NCI-H510A (cell line): Measurements from ENCODE around the gene DDX41.

Experiments
- DNase-seq: peaks from one replicate; lab custom pipeline; 2025; lab: John Stamatoyannopoulos, UW

Gene DDX41

GRCh38 chr5:177512736-177513380, 3.9 kb downstream of the DDX41 start:
- no peak for DNase-seq

- no peak for DNase-seq
Observed at GRCh38 chr5:177511796-177512675, 4.7 kb downstream of the DDX41 start.

GRCh38 chr5:177511181-177511580, 5.6 kb downstream of the DDX41 start:
- no peak for DNase-seq

GRCh38 chr5:177510567-177511053, 6.2 kb downstream of the DDX41 start:
- no peak for DNase-seq

- DNase-seq, result no peak
Observed at GRCh38 chr5:177509991-177510566, 6.7 kb downstream of the DDX41 start.

- DNase-seq, result no peak
Observed at GRCh38 chr5:177509381-177509951, 7.3 kb downstream of the DDX41 start, which contains the start of gene DOK3. DOK3 (minus strand) TSS chr5:177509826; CDS start chr5:177509540, 286 bp downstream.

- DNase-seq, result no peak
Observed at GRCh38 chr5:177508837-177509236, 7.9 kb downstream of the DDX41 start.

- DNase-seq, result no peak
Observed at GRCh38 chr5:177508221-177508611, 8.5 kb downstream of the DDX41 start.

DNA sequence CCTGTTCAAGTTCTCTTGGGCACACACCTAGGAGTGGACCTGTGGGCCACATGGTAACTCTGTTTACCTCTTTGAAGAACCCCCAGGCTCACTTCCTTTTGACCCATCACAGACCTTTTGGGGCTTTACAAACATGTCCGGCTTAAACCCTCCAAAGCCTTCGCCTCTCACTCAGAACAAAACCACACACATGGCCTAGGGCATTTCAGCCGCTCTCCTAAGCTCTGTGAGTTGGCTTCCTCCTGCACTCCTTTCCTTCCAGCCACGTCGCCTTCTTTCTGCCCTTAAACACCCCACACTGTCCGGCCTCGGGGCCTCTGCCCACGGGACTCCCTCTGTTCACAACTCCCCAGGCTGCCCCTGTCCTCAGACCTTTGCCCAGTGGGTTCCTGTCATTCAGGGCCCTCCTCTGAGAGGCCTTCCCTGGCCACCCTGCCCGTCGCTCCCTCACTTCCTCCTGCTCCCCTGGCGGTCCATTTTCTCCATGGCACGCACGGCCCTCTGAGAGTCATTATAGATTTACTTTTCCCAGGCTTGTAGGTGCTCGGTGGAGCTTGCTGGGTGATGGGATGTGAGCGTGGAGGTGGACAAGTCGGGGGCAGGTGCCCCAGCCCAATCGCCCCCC, 9.1 kb downstream of the DDX41 start:
- DNase-seq, result no peak

- no peak for DNase-seq
Observed at GRCh38 chr5:177507165-177507564, 9.6 kb downstream of the DDX41 start.

GRCh38 chr5:177505075-177505474, 11.7 kb downstream of the DDX41 start:
- no peak for DNase-seq

DNA sequence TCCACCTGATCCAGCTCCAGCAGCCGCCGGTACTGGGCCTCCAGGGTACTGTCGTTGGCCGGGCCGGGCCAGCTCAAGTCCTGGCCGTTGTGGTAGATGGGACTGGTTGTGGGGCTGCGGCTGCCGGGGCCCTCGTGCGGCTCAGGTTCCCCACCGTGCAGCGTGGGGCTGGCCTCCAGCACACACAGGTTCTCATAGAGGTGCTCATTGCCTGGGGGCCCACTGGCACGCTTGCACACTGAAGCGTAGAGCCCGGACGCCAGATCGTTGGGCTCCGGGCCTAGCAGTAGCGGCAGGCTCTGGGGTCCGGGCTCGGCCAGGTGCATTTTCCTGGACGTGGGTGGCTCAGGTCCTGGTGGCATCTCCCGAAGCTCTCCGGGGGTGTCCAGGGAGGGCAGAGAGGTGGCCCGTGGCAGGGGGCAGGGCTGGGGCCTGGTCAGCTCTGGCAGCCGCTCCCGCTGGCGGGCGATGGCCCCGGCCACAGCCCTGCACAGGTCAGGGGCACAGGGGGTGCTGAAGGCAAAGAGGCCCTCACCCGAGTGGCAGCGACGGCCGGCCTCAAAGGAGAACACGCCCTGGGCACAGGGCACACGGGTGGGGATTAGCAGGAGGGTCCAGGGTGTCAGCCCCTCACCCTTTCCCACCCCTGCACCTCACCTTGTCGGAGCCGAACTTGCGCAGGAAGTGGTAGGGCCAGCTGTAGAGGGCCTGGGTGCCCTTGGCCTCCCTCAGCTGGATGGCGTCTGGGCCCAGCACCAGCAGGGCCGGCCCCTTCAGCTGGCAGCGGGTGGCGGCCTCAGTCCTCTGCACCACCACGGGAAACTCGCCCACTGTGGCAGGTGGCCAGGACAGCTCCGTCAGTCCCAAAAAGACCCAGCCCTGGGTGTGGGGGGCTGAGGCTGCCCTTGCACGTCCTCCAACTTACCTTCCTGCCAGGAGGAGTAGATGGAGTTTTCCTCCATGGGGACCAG, 12.4 kb downstream of the DDX41 start:
- DNase-seq, result no peak

DNA sequence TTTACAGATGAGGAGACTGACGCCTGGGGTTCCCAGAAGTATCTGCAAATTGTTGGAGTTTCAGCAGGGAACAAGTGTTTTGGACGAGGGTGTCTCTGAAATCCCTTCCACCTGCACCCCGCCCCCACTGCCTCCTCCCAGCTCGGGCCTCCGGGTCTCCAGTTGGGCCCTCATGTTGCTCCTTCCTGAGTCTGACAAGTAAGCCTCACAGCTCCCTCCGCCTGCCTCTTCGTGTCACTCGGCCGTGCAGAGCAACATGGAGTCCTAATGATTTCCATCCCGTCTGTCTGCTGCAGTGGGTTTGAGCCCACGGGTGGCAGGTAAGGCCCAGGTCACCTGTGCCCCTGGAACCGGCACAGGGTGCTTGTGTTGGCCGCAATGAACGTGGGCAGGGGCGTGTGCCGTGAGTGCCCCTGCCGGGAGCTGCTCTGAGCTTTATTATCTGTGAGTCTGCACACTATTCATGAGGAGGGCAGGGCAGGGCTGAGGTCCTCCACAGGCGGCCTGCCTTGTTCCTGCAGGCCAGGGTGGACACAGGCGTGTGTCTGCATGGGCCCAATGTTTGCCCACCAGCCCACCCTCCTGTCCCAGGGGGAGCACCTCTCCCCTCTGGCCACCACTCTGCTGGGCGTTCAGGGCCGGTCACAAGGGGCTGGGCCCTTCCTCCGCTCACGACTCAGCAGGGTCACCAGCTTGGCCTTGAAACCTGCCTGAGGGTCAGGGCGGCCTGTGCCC, 13.2 kb downstream of the DDX41 start:
- no peak for DNase-seq

DNA sequence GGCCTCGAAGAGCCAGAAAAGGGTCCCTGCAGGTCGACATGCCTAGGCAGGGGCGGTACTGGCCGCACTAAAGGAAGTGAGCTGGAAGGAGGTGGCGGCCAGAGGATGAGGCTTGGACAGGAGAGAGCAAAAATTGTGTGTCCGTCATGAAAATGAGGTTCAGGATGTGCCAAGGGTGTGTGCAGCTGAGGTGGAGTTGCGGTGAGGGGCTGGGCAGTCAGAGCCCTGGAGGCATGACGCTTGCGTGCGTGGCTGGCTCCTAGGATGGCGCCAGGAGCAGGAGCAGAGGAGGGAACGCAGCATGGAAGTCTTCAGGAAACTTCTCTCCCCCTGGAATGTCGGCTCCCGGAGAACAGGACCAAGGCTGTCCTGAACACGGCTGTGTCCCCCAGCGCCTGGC, 13.9 kb downstream of the DDX41 start:
- no peak for DNase-seq

- no peak for DNase-seq
Observed at GRCh38 chr5:177501874-177502678, 14.7 kb downstream of the DDX41 start.

GRCh38 chr5:177500685-177501522, 15.9 kb downstream of the DDX41 start:
- peak; percentile 45 for DNase-seq

GRCh38 chr5:177499842-177500241, 16.9 kb downstream of the DDX41 start:
- DNase-seq, result no peak
